ENCODE results near the gene MYO1C.

Gene MYO1C

GRCh38 chr17:1484676-1485422 lies 7.6 kb downstream of the MYO1C start:
- DNase-seq, result no peak

- no peak for DNase-seq
These were observed 8.4 kb downstream of the MYO1C start for GRCh38 chr17:1484060-1484535.

- no peak for DNase-seq
These were observed 9.8 kb downstream of the MYO1C start for GRCh38 chr17:1482680-1483079.

GRCh38 chr17:1481736-1482135 lies 10.8 kb downstream of the MYO1C start:
- no peak for DNase-seq

- DNase-seq, result no peak
These were observed 11.6 kb downstream of the MYO1C start for GRCh38 chr17:1480747-1481465.

- DNase-seq, result no peak
These were observed 14.1 kb downstream of the MYO1C start for GRCh38 chr17:1478418-1478817.

GRCh38 chr17:1475321-1475854 lies 17.1 kb downstream of the MYO1C start:
- DNase-seq, result no peak

- DNase-seq, result no peak
These were observed 17.9 kb downstream of the MYO1C start for GRCh38 chr17:1474402-1475189.

- no peak for DNase-seq
These were observed 18.6 kb downstream of the MYO1C start for GRCh38 chr17:1473841-1474240.

- DNase-seq, result no peak
These were observed 19.3 kb downstream of the MYO1C start for GRCh38 chr17:1473170-1473569.

GRCh38 chr17:1471911-1472821 lies 20.3 kb downstream of the MYO1C start:
- DNase-seq, result no peak

- no peak for DNase-seq
These were observed 21.0 kb downstream of the MYO1C start for GRCh38 chr17:1471490-1471889.

- DNase-seq, result no peak
These were observed 21.6 kb downstream of the MYO1C start for GRCh38 chr17:1470755-1471462.

- DNase-seq, result no peak
These were observed 22.3 kb downstream of the MYO1C start for GRCh38 chr17:1470071-1470754.

- no peak for DNase-seq
These were observed 23.1 kb downstream of the MYO1C start for GRCh38 chr17:1469231-1469852.

- DNase-seq, result no peak
These were observed 24.5 kb downstream of the MYO1C start for GRCh38 chr17:1467898-1468492.

- no peak for DNase-seq
These were observed 25.2 kb downstream of the MYO1C start for GRCh38 chr17:1467258-1467657.

- no peak for DNase-seq
These were observed 28.3 kb downstream of the MYO1C start for GRCh38 chr17:1464186-1464585.

- DNase-seq, result no peak
These were observed 30.0 kb downstream of the MYO1C start for GRCh38 chr17:1462164-1463112.
